ENCODE data around the gene RPS19. TPM values are rescaled to one million over a fixed set of nuclear protein-coding genes. Genes with fewer than 3 reads are reported as not detected.
A peak's percentile ranks its signal among the peaks of the same experiment; 100 is the strongest.

RPS19 gene
- polyA plus RNA-seq, 1 experiment: 1,320 TPM

- ChIA-PET POLR2A (no interaction called here), CTCF (no interaction called here)
- TF ChIP-seq CTCF (IDR thresholded peaks at IDR 0.05; ENCODE audit: low read depth, low read length): no peak
Measured at GRCh38 chr19:41880329-41880708, 20.3 kb downstream of the RPS19 start.

GRCh38 chr19:41882568-41883462 is 22.8 kb downstream of the RPS19 start, which contains the start of gene ARHGEF1:
Gene ARHGEF1 (plus strand): TSS chr19:41883184. CDS start chr19:41888083, 4,899 bp downstream.
- Histone ChIP-seq H3K27me3 (ENCODE audit: control insufficient read depth, insufficient read depth, low read length) (peaks cover 14% of the 10 kb centered on the region), H3K27ac (ENCODE audit: low read depth, low read length) (no peak within 1 kb of the TSS), H3K4me3 (ENCODE audit: low read depth, low read length) (peak within 1 kb of the TSS; percentile 86), H3K9me3 (ENCODE audit: control insufficient read depth, insufficient read depth, low read length) (0 out of 2 replicates have a peak, but pooled peaks cover 4% of the 10 kb centered on the region)
- CTCF ChIA-PET: no interaction called here
- POLR2A ChIA-PET: interaction anchor here (1.3 to 2.2 kb wide), 2 partner anchors 10 to 23 kb away, joined by 3 to 16 read pairs; partner anchors contain the start of gene RPS19
- TF ChIP-seq CTCF (IDR thresholded peaks at IDR 0.05; ENCODE audit: low read depth, low read length): no peak
- no peak for DNase-seq (ENCODE audit: low read depth, low spot score)

More at GRCh38 chr19:41880329-41880708, 20.3 kb downstream of the RPS19 start:
- Histone ChIP-seq H3K9me3 (ENCODE audit: control insufficient read depth, insufficient read depth, low read length) (0 out of 2 replicates have a peak, but pooled peaks cover 4% of the 10 kb centered on the region), H3K27me3 (ENCODE audit: control insufficient read depth, insufficient read depth, low read length) (peaks cover 24% of the 10 kb centered on the region), H3K4me3 (ENCODE audit: low read depth, low read length) (no peak overlapping the region), H3K27ac (ENCODE audit: low read depth, low read length) (no peak overlapping the region)
- no peak for DNase-seq (ENCODE audit: low read depth, low spot score)

- Histone ChIP-seq H3K9me3 (ENCODE audit: control insufficient read depth, insufficient read depth, low read length) (0 out of 2 replicates have a peak, but pooled peaks cover 4% of the 10 kb centered on the region), H3K27ac (ENCODE audit: low read depth, low read length) (no peak overlapping the region), H3K4me3 (ENCODE audit: low read depth, low read length) (peak overlapping the region; percentile 86), H3K27me3 (ENCODE audit: control insufficient read depth, insufficient read depth, low read length) (peaks cover 7% of the 10 kb centered on the region)
- CTCF ChIA-PET: no interaction called here
- no peak for DNase-seq (ENCODE audit: low read depth, low spot score)
- TF ChIP-seq CTCF (IDR thresholded peaks at IDR 0.05; ENCODE audit: low read depth, low read length): no peak
- POLR2A ChIA-PET: interaction anchor here (0.9 to 2.2 kb wide), 3 partner anchors 11 to 24 kb away, joined by 3 to 16 read pairs (median 3); partner anchors contain the start of gene RPS19
Measured at GRCh38 chr19:41883463-41883820, 23.4 kb downstream of the RPS19 start.

GRCh38 chr19:41883821-41884733 is 24.0 kb downstream of the RPS19 start:
- ChIA-PET POLR2A (interaction anchor here (0.6 to 2.2 kb wide), 7 partner anchors 9 to 53 kb away, joined by 3 to 16 read pairs (median 4); partner anchors contain the start of gene RPS19), CTCF (interaction anchor here (1.0 kb wide), 1 partner anchor 11 kb away, joined by 8 read pairs; no protein-coding TSS in a partner anchor)
- peak; percentile 28; the same call in 1 of the 2 replicates for TF ChIP-seq CTCF (IDR thresholded peaks at IDR 0.05; ENCODE audit: low read depth, low read length)
- H3K9me3 ChIP-seq (ENCODE audit: control insufficient read depth, insufficient read depth, low read length): 0 out of 2 replicates have a peak, but pooled peaks cover 4% of the 10 kb centered on the region
- H3K4me3 ChIP-seq (ENCODE audit: low read depth, low read length): peak overlapping the region; percentile 86
- peak; percentile 92 for DNase-seq (ENCODE audit: low read depth, low spot score)
- peak overlapping the region; percentile 52 for H3K27ac ChIP-seq (ENCODE audit: low read depth, low read length)
- H3K27me3 ChIP-seq (ENCODE audit: control insufficient read depth, insufficient read depth, low read length): peaks cover 2% of the 10 kb centered on the region
